ENCODE measurements around the gene CLDN4.

Gene CLDN4

GRCh38 chr7:73860859-73861258, 30.1 kb downstream of the CLDN4 start, which contains the start of gene TMEM270:
TMEM270 (plus strand) TSS chr7:73861159; CDS start chr7:73861195, 36 bp downstream.
- H3K27ac ChIP-seq, result no peak within 1 kb of the TSS
- DNase-seq (ENCODE audit: low spot score), result no peak
- TF ChIP-seq, protein P1, sequence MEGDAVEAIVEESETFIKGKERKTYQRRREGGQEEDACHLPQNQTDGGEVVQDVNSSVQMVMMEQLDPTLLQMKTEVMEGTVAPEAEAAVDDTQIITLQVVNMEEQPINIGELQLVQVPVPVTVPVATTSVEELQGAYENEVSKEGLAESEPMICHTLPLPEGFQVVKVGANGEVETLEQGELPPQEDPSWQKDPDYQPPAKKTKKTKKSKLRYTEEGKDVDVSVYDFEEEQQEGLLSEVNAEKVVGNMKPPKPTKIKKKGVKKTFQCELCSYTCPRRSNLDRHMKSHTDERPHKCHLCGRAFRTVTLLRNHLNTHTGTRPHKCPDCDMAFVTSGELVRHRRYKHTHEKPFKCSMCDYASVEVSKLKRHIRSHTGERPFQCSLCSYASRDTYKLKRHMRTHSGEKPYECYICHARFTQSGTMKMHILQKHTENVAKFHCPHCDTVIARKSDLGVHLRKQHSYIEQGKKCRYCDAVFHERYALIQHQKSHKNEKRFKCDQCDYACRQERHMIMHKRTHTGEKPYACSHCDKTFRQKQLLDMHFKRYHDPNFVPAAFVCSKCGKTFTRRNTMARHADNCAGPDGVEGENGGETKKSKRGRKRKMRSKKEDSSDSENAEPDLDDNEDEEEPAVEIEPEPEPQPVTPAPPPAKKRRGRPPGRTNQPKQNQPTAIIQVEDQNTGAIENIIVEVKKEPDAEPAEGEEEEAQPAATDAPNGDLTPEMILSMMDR (IDR thresholded peaks at IDR 0.05), result no peak
- H3K4me3 ChIP-seq, result no peak within 1 kb of the TSS

- H3K4me3 ChIP-seq, result no peak overlapping the region
- TF ChIP-seq, protein P1 (IDR thresholded peaks at IDR 0.05), result no peak
- no peak for DNase-seq (ENCODE audit: low spot score)
Observed at GRCh38 chr7:73861305-73861704, 30.5 kb downstream of the CLDN4 start.

GRCh38 chr7:73864981-73865711, 34.4 kb downstream of the CLDN4 start:
- TF ChIP-seq, protein P1 (IDR thresholded peaks at IDR 0.05), result no peak
- DNase-seq (ENCODE audit: low spot score), result no peak
- no peak overlapping the region for H3K27ac ChIP-seq

More at GRCh38 chr7:73861305-73861704, 30.5 kb downstream of the CLDN4 start:
- H3K27ac ChIP-seq, result no peak overlapping the region

DNA sequence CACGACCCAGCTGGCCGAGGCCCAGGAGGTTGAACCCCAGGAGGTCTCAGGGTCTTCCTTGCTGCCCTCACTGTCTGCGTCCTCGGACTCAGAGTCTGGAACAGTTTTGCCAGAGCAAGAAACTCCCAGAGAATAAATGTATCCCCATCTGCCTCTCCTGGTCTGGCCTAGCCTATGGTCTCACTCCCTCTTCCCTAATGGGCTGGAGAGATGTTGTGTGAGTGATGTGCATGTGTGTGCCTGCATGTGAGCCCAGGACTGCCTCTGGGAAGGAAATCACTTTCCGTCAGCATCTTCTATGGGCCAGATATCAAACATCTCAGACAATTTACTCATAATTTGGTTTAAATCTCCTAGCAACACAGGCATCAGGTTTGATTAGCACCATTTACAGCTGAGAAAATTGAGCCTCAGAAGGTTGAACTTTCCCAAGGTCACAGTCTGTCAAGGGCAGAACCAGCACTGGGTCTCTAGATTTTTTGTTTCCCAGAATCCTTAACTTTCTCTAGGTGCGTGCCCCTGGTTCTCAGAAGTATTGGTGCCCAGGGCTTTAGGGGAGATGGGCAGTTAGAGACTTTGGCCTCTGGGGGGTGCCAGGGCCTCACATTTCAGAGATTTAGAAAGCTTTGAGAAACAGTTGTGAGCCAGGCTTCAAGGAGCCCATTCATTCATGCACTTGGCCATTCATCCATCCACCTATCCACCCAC, 35.1 kb downstream of the CLDN4 start:
- no peak overlapping the region for H3K4me3 ChIP-seq
- H3K27ac ChIP-seq, result no peak overlapping the region
- DNase-seq (ENCODE audit: low spot score), result no peak
- TF ChIP-seq, protein P1 (IDR thresholded peaks at IDR 0.05), result peak; percentile 43

More at GRCh38 chr7:73864981-73865711, 34.4 kb downstream of the CLDN4 start:
- H3K4me3 ChIP-seq, result no peak overlapping the region

GRCh38 chr7:73866446-73866767, 35.6 kb downstream of the CLDN4 start:
- TF ChIP-seq, protein P1 (IDR thresholded peaks at IDR 0.05), result no peak

DNA sequence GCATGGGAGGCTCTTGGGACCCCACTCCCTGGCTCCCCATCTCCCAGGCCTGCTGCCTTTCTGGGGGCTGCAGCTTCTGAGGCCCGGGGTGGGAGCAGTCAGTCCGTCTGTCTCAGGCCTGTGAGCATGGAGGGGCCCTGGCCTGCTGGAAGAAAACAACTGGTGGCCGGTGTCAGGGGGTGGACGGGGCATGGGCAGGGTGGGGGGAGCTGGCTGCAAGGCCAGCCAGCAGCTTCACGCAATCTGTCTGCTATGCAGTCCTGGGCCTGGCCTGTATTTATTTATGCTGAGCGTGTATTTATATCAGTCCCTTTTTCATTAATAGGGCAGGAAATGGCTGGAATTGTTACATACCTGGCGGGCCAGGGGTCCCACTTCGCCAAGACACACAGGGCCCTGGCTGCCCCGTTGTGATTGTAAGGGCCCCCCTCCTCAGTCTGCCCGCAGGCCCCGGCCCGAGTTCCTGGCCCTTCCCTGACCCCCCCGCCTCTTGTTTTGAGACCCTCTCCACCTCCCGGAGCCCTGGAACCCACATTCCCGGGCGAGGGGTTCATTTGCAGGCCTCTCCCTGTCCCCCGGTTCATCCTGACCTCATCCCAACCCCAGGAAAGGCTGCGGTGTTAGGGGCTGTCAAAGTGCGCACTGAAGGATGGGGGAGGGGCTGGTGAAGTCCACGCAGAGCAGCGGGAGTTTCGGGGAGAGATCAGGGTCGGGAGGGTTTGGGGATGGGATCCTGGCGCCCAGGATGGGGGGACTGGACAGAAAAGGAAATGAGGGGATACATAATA, 38.4 kb downstream of the CLDN4 start:
- Histone ChIP-seq H3K27ac (peak overlapping the region; percentile 82 to 95), H3K4me3 (no peak overlapping the region)
- DNase-seq (ENCODE audit: low spot score), result no peak
- TF ChIP-seq, protein P1 (IDR thresholded peaks at IDR 0.05), result no peak

More at GRCh38 chr7:73866446-73866767, 35.6 kb downstream of the CLDN4 start:
- H3K4me3 ChIP-seq, result no peak overlapping the region
- DNase-seq (ENCODE audit: low spot score), result no peak
- H3K27ac ChIP-seq, result no peak overlapping the region

All from coronary artery (tissue), 2 donors.